Mucosa of descending colon (tissue), 3 donors: ENCODE data around the gene TM2D3. TPM values are rescaled to one million over a fixed set of nuclear protein-coding genes. Genes with fewer than 3 reads are reported as not detected.

Experiments used
- ATAC-seq: fragments of 200-7000 bp; cut with Tn5 transposase; one replicate; pipeline ENCODE4 v1.9.1; 2020; ENCODE audit warnings: mild to moderate bottlenecking, moderate library complexity
- DNase-seq, 3 donors: peaks; one replicate each; pipeline ENCODE4 v3.0.0-alpha.2; 2020
- H3K36me3 ChIP-seq: fragments of 200-600 bp; one replicate; pipeline ENCODE4 v1.8.0; 2021; ENCODE audit warnings: low read depth, mild to moderate bottlenecking
- H3K4me1 ChIP-seq: fragments of 200-600 bp; one replicate; pipeline ENCODE4 v1.8.0; 2021; ENCODE audit warnings: low read depth, mild to moderate bottlenecking
- H3K4me3 ChIP-seq: fragments of 200-600 bp; one replicate; pipeline ENCODE4 v1.8.0; 2021; ENCODE audit warnings: mild to moderate bottlenecking
- H3K9me3 ChIP-seq: fragments of 200-600 bp; one replicate; pipeline ENCODE4 v1.8.0; 2021; ENCODE audit warnings: mild to moderate bottlenecking
- intact Hi-C, 2 donors: fragments of 100-400 bp; cut with DNase I in 1 of 2; cut with micrococcal nuclease in 1 of 2; formaldehyde crosslinking; loops; one replicate each; pipeline versions ENCODE4 v1.11.0 to v1.11.1; 2022; cut with DNase I, micrococcal nuclease
- total RNA-seq, 3 donors: library from RNA; stranded (reverse); fragmentation: NEBNext Ultra II Directional in 2 of 3; extraction: Animal tissue kit (Norgen Biotek cat#: 25700) in 2 of 3; gene quantifications; one replicate each; pipeline versions ENCODE4 v1.2.1 to v1.2.4, GENCODE V29; 2021 to 2023
- TF ChIP-seq, protein P1 (sequence below): fragments of 200-600 bp; IDR thresholded peaks from one replicate; pipeline ENCODE4 v1.8.0; 2022; ENCODE audit warnings: antibody characterized with exemption, mild to moderate bottlenecking
- donor health status: DM: no; HTN: no; CAD: no; lungs with moderate emphysema.
- donor health status: DM: no; HTN: no; CAD: no.
- donor health status: DM: no; HTN: yes; CAD: no.

Gene TM2D3
- total RNA-seq, 3 donors from 2014 or later, result 30.9 to 54.0 (median 35.8) TPM

DNA sequence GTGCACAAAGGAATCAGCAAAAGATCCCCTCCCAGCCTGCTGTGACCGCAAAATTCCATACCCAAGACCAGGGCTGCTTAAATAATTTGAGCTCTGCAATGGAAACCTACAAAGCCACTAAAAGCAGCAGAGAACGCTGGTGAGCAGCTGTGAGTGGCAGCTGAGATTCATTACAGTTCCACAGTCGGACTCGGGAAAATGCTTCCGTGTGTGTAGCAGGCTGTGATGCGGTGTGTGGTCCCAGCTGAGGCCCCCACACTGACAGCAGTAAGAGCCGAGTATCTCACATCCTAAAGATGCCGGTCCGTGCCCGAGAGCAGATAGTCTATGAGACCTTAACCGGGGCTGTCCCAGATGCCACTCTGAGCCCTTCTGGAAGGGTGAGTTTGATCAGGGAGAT, 37.4 kb downstream of the TM2D3 start:
- Histone ChIP-seq H3K4me3 (no peak overlapping the region), H3K36me3 (no peaks in the 10 kb centered on the region), H3K9me3 (no peaks in the 10 kb centered on the region), H3K4me1 (peaks cover 9% of the 10 kb centered on the region)
- intact Hi-C loops, result no loop called here
- DNase-seq (no peak), ATAC-seq (no peak)
- TF ChIP-seq, protein P1, sequence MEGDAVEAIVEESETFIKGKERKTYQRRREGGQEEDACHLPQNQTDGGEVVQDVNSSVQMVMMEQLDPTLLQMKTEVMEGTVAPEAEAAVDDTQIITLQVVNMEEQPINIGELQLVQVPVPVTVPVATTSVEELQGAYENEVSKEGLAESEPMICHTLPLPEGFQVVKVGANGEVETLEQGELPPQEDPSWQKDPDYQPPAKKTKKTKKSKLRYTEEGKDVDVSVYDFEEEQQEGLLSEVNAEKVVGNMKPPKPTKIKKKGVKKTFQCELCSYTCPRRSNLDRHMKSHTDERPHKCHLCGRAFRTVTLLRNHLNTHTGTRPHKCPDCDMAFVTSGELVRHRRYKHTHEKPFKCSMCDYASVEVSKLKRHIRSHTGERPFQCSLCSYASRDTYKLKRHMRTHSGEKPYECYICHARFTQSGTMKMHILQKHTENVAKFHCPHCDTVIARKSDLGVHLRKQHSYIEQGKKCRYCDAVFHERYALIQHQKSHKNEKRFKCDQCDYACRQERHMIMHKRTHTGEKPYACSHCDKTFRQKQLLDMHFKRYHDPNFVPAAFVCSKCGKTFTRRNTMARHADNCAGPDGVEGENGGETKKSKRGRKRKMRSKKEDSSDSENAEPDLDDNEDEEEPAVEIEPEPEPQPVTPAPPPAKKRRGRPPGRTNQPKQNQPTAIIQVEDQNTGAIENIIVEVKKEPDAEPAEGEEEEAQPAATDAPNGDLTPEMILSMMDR, result no peak

DNA sequence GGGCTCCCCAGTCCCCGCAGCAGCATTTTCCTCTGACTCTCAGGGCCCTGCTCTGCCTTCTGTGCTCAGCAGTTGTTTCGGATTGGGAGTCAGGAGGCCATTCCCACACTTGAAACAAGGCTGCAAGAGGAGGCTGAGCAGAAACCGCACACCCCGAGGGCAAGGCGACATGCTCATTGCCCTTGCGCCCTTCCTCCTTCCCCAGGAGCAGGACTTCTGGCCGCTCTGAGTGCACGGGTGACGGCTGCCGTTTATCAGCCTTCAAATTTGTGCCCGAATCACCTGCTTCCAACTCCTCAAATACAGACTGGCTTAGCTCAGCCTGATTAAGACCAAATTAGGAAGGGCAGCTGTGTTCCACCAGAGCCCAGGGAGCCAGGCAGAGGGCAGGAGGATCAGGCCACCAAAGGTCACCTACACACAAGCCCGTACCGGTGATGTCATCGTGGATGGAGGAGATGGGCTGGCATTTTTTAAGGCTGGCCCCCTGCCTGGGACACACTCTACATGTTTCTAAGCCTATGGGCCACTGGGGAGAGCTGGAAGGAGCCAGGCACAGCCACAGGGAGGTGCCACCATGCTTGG, 38.1 kb downstream of the TM2D3 start:
- no peak for DNase-seq
- TF ChIP-seq, protein P1, result no peak
- Histone ChIP-seq H3K9me3 (no peaks in the 10 kb centered on the region), H3K4me3 (no peak overlapping the region), H3K4me1 (peaks cover 9% of the 10 kb centered on the region), H3K36me3 (no peaks in the 10 kb centered on the region)
- ATAC-seq, result no peak
- intact Hi-C loops, result no loop called here

DNA sequence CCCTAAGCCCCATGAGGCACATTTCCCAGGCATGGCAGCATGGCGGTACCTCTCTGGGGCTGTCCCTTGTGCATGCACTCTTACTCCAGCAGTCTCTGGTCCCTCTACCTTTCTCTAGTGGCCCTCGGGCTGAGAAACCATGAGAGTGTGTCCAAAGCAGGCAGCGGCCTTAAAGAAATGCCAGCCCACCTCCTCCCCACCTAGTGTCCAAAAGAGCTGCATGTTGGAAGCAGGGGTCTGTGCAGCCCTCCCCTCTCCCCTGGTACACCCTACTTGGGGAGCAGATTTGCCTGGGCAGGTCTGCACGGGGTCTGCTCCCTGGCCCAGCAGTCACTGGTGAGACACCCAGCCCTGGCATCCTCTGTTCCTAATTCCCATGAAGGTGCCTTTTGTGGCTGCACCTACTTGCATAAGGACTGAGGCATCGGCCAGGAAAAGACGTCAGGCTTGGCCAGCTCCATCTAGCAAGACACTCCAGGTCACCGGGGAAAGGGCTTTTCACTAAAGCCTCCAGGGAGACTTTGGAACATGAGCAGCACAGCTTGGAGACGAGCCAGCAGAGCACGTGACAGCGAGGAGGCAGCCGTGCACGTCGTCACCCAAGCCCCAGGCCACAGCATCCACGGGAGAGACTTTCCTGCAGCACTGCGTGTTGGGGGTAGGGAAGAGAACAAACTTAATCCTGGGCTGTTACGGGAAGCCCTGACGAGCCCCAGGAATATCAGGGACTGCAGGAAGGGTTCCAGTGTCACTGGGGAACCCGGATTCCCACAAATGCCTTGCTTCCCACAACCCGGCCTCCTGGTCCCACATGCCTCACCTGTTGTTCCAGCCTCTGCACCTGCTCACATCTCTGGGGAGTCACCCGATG, 38.8 kb downstream of the TM2D3 start:
- intact Hi-C loops, result no loop called here
- H3K4me3 ChIP-seq, result no peak overlapping the region
- TF ChIP-seq, protein P1, result no peak
- no peaks in the 10 kb centered on the region for H3K36me3 ChIP-seq
- ATAC-seq (peak; percentile 64), DNase-seq (peak; percentile 74 to 86 (median 83))
- peaks cover 9% of the 10 kb centered on the region for H3K4me1 ChIP-seq
- H3K9me3 ChIP-seq, result no peaks in the 10 kb centered on the region

DNA sequence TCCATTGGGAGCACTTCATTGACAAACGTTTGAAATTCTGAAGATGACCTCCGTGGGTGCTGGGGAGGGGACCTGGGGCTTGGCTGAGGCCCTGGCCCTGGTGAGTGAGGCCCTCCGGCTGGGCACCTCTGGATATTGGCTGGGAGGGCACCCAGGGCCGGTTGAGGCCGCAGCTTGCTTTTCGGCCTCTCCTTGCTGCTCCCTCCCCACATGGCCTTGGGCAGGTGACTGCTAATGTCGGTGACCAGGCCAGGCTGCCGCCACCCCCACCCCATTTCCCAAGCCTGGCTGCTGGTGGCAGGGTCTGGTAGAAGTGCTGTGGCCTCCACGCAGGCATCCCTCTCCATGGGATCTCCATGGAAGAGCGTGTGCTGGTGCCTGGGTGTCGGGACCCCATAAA, 39.5 kb downstream of the TM2D3 start:
- H3K4me3 ChIP-seq, result no peak overlapping the region
- peaks cover 9% of the 10 kb centered on the region for H3K4me1 ChIP-seq
- H3K9me3 ChIP-seq, result no peaks in the 10 kb centered on the region
- H3K36me3 ChIP-seq, result no peaks in the 10 kb centered on the region
- ATAC-seq (no peak), DNase-seq (no peak)
- TF ChIP-seq, protein P1, result no peak
- intact Hi-C loops, result no loop called here

DNA sequence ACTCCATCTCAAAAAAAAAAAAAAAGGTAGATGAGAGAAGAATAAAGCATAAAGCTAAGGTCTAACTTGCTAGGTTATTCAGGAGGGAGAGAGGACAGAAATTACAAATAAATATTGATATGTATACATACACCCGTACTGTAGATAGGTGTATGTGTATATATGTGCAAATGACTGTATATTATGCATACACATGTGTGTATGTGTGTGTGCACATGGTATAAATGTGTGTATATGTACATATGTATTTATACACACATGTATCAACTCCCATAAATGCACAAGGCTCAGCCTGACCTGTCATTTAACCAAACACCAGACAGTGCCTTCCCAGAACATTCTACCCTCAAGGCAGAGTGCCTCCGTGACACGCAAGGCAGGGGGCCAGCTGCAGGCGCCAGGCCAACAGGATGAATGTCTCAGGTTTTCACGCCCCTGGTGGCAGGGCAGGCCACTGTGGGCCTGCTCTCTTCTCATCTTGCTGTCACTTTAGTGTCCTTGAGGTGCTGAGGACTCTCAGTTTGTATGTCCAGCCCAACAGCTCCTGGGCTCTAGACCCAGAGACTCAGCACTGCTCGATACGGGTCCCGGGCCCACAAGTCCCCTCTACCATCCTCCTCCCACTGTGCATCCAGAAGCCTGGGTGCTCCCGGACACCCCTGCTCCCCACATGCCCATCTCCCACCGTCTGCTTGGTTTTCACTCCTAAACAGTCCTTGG, 40.4 kb downstream of the TM2D3 start:
- no peak for ATAC-seq
- no peak for DNase-seq
- H3K4me3 ChIP-seq, result no peak overlapping the region
- peaks cover 9% of the 10 kb centered on the region for H3K4me1 ChIP-seq
- TF ChIP-seq, protein P1, result no peak
- H3K9me3 ChIP-seq, result no peaks in the 10 kb centered on the region
- intact Hi-C loops, result no loop called here
- H3K36me3 ChIP-seq, result no peaks in the 10 kb centered on the region
